Effector memory CD4-positive, alpha-beta T cell (primary cell): Measurements from ENCODE around the gene STT3A.

Source experiments
- DNase-seq, 3 donors: peaks; one replicate each; pipeline ENCODE4 v3.0.0-alpha.2; 2020
- H3K27ac ChIP-seq: 2 replicates; pipeline ENCODE4 v1.7.0; 2013; ENCODE audit warnings: mild to moderate bottlenecking, low read length, moderate library complexity; ENCODE audit not compliant: insufficient read depth, poor library complexity, severe bottlenecking
- H3K27me3 ChIP-seq: replicated peaks from 2 replicates; pipeline ENCODE4 v1.7.0; 2013; ENCODE audit warnings: mild to moderate bottlenecking, low read length; ENCODE audit not compliant: insufficient read depth, control insufficient read depth, poor library complexity, severe bottlenecking
- H3K36me3 ChIP-seq: 2 replicates; pipeline ENCODE4 v1.7.0; 2013; ENCODE audit warnings: mild to moderate bottlenecking, low read length, moderate library complexity; ENCODE audit not compliant: control insufficient read depth, insufficient read depth
- H3K4me1 ChIP-seq: 2 replicates; pipeline ENCODE4 v1.7.0; 2013; ENCODE audit warnings: low read length, mild to moderate bottlenecking; ENCODE audit not compliant: control insufficient read depth, insufficient read depth, poor library complexity, severe bottlenecking
- H3K4me3 ChIP-seq: 2 replicates; pipeline ENCODE4 v1.7.0; 2013; ENCODE audit warnings: low read length, low read depth, mild to moderate bottlenecking; ENCODE audit not compliant: insufficient read depth, poor library complexity, severe bottlenecking
- H3K9me3 ChIP-seq: 2 replicates; pipeline ENCODE4 v1.7.0; 2013; ENCODE audit warnings: mild to moderate bottlenecking, low read length, moderate library complexity; ENCODE audit not compliant: control insufficient read depth

The STT3A gene

GRCh38 chr11:125645871-125646270 is 53.2 kb downstream of the STT3A start:
- H3K36me3 ChIP-seq, result no peaks in the 10 kb centered on the region
- no peak for DNase-seq
- no peaks in the 10 kb centered on the region for H3K9me3 ChIP-seq

GRCh38 chr11:125649465-125650166 is 57.0 kb downstream of the STT3A start:
- H3K27me3 ChIP-seq, result no peaks in the 10 kb centered on the region
- H3K36me3 ChIP-seq, result no peaks in the 10 kb centered on the region
- no peak overlapping the region for H3K4me3 ChIP-seq
- H3K9me3 ChIP-seq, result no peaks in the 10 kb centered on the region
- H3K27ac ChIP-seq, result no peak overlapping the region
- no peaks in the 10 kb centered on the region for H3K4me1 ChIP-seq
- no peak for DNase-seq

More at GRCh38 chr11:125645871-125646270, 53.2 kb downstream of the STT3A start:
- no peaks in the 10 kb centered on the region for H3K4me1 ChIP-seq
- no peaks in the 10 kb centered on the region for H3K27me3 ChIP-seq
- H3K4me3 ChIP-seq, result no peak overlapping the region
- H3K27ac ChIP-seq, result no peak overlapping the region

GRCh38 chr11:125662689-125663088 is 70.0 kb downstream of the STT3A start:
- Histone ChIP-seq H3K4me3 (no peak overlapping the region), H3K4me1 (no peaks in the 10 kb centered on the region), H3K9me3 (no peaks in the 10 kb centered on the region), H3K27ac (no peak overlapping the region), H3K36me3 (no peaks in the 10 kb centered on the region), H3K27me3 (no peaks in the 10 kb centered on the region)
- no peak for DNase-seq

GRCh38 chr11:125663910-125664309 is 71.3 kb downstream of the STT3A start:
- no peak for DNase-seq
- Histone ChIP-seq H3K4me1 (no peaks in the 10 kb centered on the region), H3K27ac (no peak overlapping the region), H3K4me3 (no peak overlapping the region), H3K9me3 (no peaks in the 10 kb centered on the region), H3K27me3 (no peaks in the 10 kb centered on the region), H3K36me3 (no peaks in the 10 kb centered on the region)

GRCh38 chr11:125667151-125667550 is 74.5 kb downstream of the STT3A start:
- H3K4me1 ChIP-seq, result no peaks in the 10 kb centered on the region
- no peak overlapping the region for H3K4me3 ChIP-seq
- no peaks in the 10 kb centered on the region for H3K36me3 ChIP-seq
- DNase-seq, result no peak
- no peaks in the 10 kb centered on the region for H3K27me3 ChIP-seq
- no peaks in the 10 kb centered on the region for H3K9me3 ChIP-seq
- H3K27ac ChIP-seq, result no peak overlapping the region

- DNase-seq, result no peak
- Histone ChIP-seq H3K4me1 (no peaks in the 10 kb centered on the region), H3K27me3 (no peaks in the 10 kb centered on the region), H3K4me3 (no peak overlapping the region), H3K36me3 (no peaks in the 10 kb centered on the region), H3K27ac (no peak overlapping the region), H3K9me3 (no peaks in the 10 kb centered on the region)
Measured at GRCh38 chr11:125670172-125670571, 77.5 kb downstream of the STT3A start.

- no peaks in the 10 kb centered on the region for H3K9me3 ChIP-seq
- no peaks in the 10 kb centered on the region for H3K27me3 ChIP-seq
- H3K4me3 ChIP-seq, result no peak overlapping the region
- no peaks in the 10 kb centered on the region for H3K36me3 ChIP-seq
- DNase-seq, result no peak
- H3K4me1 ChIP-seq, result no peaks in the 10 kb centered on the region
- H3K27ac ChIP-seq, result no peak overlapping the region
Measured at GRCh38 chr11:125671561-125671960, 78.9 kb downstream of the STT3A start.
